CD14-positive monocyte (primary cell): ENCODE results near the gene STK38. TPM values are rescaled to one million over a fixed set of nuclear protein-coding genes. Genes with fewer than 3 reads are reported as not detected.

ENCODE experiments used
- DNase-seq, 3 donors: peaks; one replicate each; pipeline ENCODE4 v3.0.0-alpha.2; 2011 to 2022
- H2AFZ ChIP-seq: 2 replicates; pipeline ENCODE4 v1.6.0; 2012; ENCODE audit warnings: mild to moderate bottlenecking, low read depth, low read length, inconsistent platforms; ENCODE audit not compliant: insufficient read depth, poor library complexity, severe bottlenecking
- H3K27ac ChIP-seq, 2 donors: 1 replicate in 1 of 2; 2 replicates in 1 of 2; pipeline ENCODE4 v1.5.1; 2012 to 2013; ENCODE audit warnings: low read length in 2 of 2, control low read depth in 1 of 2, inconsistent platforms in 1 of 2, low read depth in 1 of 2, mild to moderate bottlenecking in 1 of 2
- H3K27me3 ChIP-seq, 2 donors: one replicate each; pipeline versions ENCODE4 v1.6.0 to v1.6.1; 2011 to 2013; ENCODE audit warnings: low read length in 2 of 2; ENCODE audit not compliant: control insufficient read depth in 2 of 2, insufficient read depth in 2 of 2
- H3K36me3 ChIP-seq, 2 donors: replicated peaks in 1 of 2; 1 replicate in 1 of 2; 2 replicates in 1 of 2; pipeline versions ENCODE4 v1.5.1 to v1.6.1; 2012 to 2013; ENCODE audit warnings: low read length in 2 of 2, control low read depth in 1 of 2, inconsistent platforms in 1 of 2, mild to moderate bottlenecking in 1 of 2; ENCODE audit not compliant: insufficient read depth in 2 of 2, control insufficient read depth in 1 of 2
- H3K4me1 ChIP-seq, 2 donors: 1 replicate in 1 of 2; 2 replicates in 1 of 2; pipeline versions ENCODE4 v1.5.1 to v1.6.1; 2012 to 2013; ENCODE audit warnings: low read length in 2 of 2, control low read depth in 1 of 2, inconsistent platforms in 1 of 2, mild to moderate bottlenecking in 1 of 2, moderate library complexity in 1 of 2; ENCODE audit not compliant: insufficient read depth in 2 of 2, control insufficient read depth in 1 of 2
- H3K4me2 ChIP-seq: replicated peaks from 2 replicates; pipeline ENCODE3; 2012; ENCODE audit warnings: low read length, moderate library complexity, mild to moderate bottlenecking; ENCODE audit not compliant: poor library complexity, severe bottlenecking; ENCODE audit errors: extremely low read depth
- H3K4me3 ChIP-seq, 3 experiments: fragments of 200-600 bp in 1 of 3; sonication (generic) in 1 of 3; replicated peaks in 1 of 3; 1 replicate in 2 of 3; 2 replicates in 1 of 3; pipeline ENCODE4 v1.5.1; 2011 to 2013; ENCODE audit warnings: low read length in 3 of 3, mild to moderate bottlenecking in 3 of 3, control low read depth in 2 of 3, low read depth in 2 of 3, inconsistent platforms in 1 of 3, moderate library complexity in 1 of 3
- H3K79me2 ChIP-seq: 2 replicates; pipeline ENCODE4 v1.6.0; 2012; ENCODE audit warnings: mild to moderate bottlenecking, control low read depth, inconsistent platforms, low read length, moderate library complexity; ENCODE audit not compliant: insufficient read depth
- H3K9ac ChIP-seq: 2 replicates; pipeline ENCODE4 v1.6.0; 2017; ENCODE audit warnings: low read length, mild to moderate bottlenecking; ENCODE audit not compliant: insufficient read depth, poor library complexity, severe bottlenecking
- H3K9me3 ChIP-seq, 2 donors: replicated peaks in 1 of 2; 1 replicate in 1 of 2; 2 replicates in 1 of 2; pipeline versions ENCODE4 v1.5.1 to v1.6.1; 2012 to 2013; ENCODE audit warnings: low read length in 2 of 2, control low read depth in 1 of 2; ENCODE audit not compliant: control insufficient read depth in 1 of 2, insufficient read depth in 1 of 2
- H4K20me1 ChIP-seq: 2 replicates; pipeline ENCODE4 v1.6.0; 2012; ENCODE audit warnings: mild to moderate bottlenecking, low read length, control low read depth, moderate library complexity; ENCODE audit not compliant: insufficient read depth
- H3K27ac Mint-ChIP-seq, 7 donors: one replicate each; pipeline ENCODE4 v1.8.0; 2020; ENCODE audit warnings: mild to moderate bottlenecking in 7 of 7, mixed read lengths in 7 of 7, moderate library complexity in 6 of 7, inconsistent platforms in 2 of 7
- H3K27me3 Mint-ChIP-seq, 3 donors: one replicate each; pipeline ENCODE4 v1.8.0; 2021 to 2022; ENCODE audit warnings: low read depth in 3 of 3, mild to moderate bottlenecking in 3 of 3, mixed read lengths in 3 of 3, moderate library complexity in 3 of 3, inconsistent platforms in 1 of 3
- H3K36me3 Mint-ChIP-seq, 2 donors: one replicate each; pipeline ENCODE4 v1.8.0; 2020; ENCODE audit warnings: mixed read lengths in 2 of 2, inconsistent platforms in 1 of 2, mild to moderate bottlenecking in 1 of 2
- H3K4me1 Mint-ChIP-seq: one replicate; pipeline ENCODE4 v1.8.0; 2020; ENCODE audit warnings: mild to moderate bottlenecking, mixed read lengths
- H3K4me3 Mint-ChIP-seq, 2 donors: one replicate each; pipeline ENCODE4 v1.8.0; 2020; ENCODE audit warnings: mild to moderate bottlenecking in 2 of 2, mixed read lengths in 2 of 2, moderate library complexity in 1 of 2
- H3K9me3 Mint-ChIP-seq, 7 donors: one replicate each; pipeline ENCODE4 v1.8.0; 2020 to 2022; ENCODE audit warnings: mixed read lengths in 7 of 7, mild to moderate bottlenecking in 6 of 7, moderate library complexity in 6 of 7, inconsistent platforms in 2 of 7
- CTCF ChIP-seq: fragments of 200-600 bp; IDR thresholded peaks from one replicate; pipeline ENCODE4 v1.8.0; 2022; ENCODE audit warnings: antibody characterized with exemption, mild to moderate bottlenecking
- WGBS: methylation state at CpG from one replicate; pipeline ENCODE4 v1.1.5; 2013; ENCODE audit warnings: missing lambda C conversion rate; ENCODE audit not compliant: insufficient coverage; 5-methylcytosine and 5-hydroxymethylcytosine counted together
- intact Hi-C, 2 donors: fragments of 100-400 bp; cut with micrococcal nuclease; formaldehyde crosslinking; loops; one replicate each; pipeline versions ENCODE4 v1.15.0 to v1.15.1; 2023
- polyA plus RNA-seq, 3 donors: library from polyadenylated mRNA; depleted of rRNA in 1 of 3; unstranded in 2 of 3; stranded (reverse) in 1 of 3; fragments of 300-500 nt in 2 of 3; fragments of >200 nt in 1 of 3; fragmentation: Illumina TruSeq in 2 of 3; gene quantifications; 1 replicate in 2 of 3; 2 replicates in 1 of 3; pipeline ENCODE4 v1.2.3, GENCODE V29; 2012 to 2021

STK38 gene
- polyA plus RNA-seq, 3 donors, result 57.1 to 95.7 (median 58.4) TPM

- Histone ChIP-seq H3K9ac (no peak overlapping the region), H4K20me1 (peaks cover 11% of the 10 kb centered on the region), H3K79me2 (peaks cover 40% of the 10 kb centered on the region), H3K27ac (peak overlapping the region; percentile 54 to 90), H3K4me2 (no peak overlapping the region), H3K36me3 (no peaks in the 10 kb centered on the region), H3K27me3 (no peaks in the 10 kb centered on the region), H3K4me3 (no peak overlapping the region), H2AFZ (no peak overlapping the region), H3K9me3 (no peaks in the 10 kb centered on the region), H3K4me1 (peaks cover 35 to 47% of the 10 kb centered on the region in 2 donors)
- TF ChIP-seq CTCF, result no peak
- WGBS, result 96% methylated on average over 2 of the region's 2 CpGs
- peak overlapping the region; percentile 74 to 98 (median 92) for H3K27ac Mint-ChIP-seq
- H3K4me1 Mint-ChIP-seq, result peaks cover 40% of the 10 kb centered on the region
- H3K36me3 Mint-ChIP-seq, result peaks cover 3 to 9% of the 10 kb centered on the region in 2 donors
- peaks cover 0 to 2% (median 0%) of the 10 kb centered on the region in 7 donors for H3K9me3 Mint-ChIP-seq
- H3K4me3 Mint-ChIP-seq, result no peak overlapping the region
- DNase-seq, result no peak
- peaks cover 0 to 3% (median 0%) of the 10 kb centered on the region in 3 donors for H3K27me3 Mint-ChIP-seq
- intact Hi-C loops, result loop anchor here (5.0 to 10.0 kb wide), 4 partner anchors 44 to 1291 kb away; partner anchors contain the start of genes KCTD20 (in 1 of the 2), PXT1 (in 1 of the 2), SRSF3 (in 1 of the 2) and ZNF76 (in 1 of the 2)
These were observed 1.1 kb upstream of the STK38 start for GRCh38 chr6:36548401-36548743.

GRCh38 chr6:36547646-36548400, 544 bp upstream of the STK38 start:
- Histone ChIP-seq H3K27me3 (no peaks in the 10 kb centered on the region), H3K9ac (peak overlapping the region; percentile 80), H2AFZ (no peak overlapping the region), H3K79me2 (peaks cover 45% of the 10 kb centered on the region), H3K27ac (peak overlapping the region; percentile 54 to 90), H3K4me2 (peak overlapping the region; percentile 95), H3K36me3 (no peaks in the 10 kb centered on the region), H4K20me1 (peaks cover 13% of the 10 kb centered on the region), H3K9me3 (no peaks in the 10 kb centered on the region), H3K4me3 (peak overlapping the region in 2 of 3 experiments; percentile 9 to 100), H3K4me1 (peaks cover 40 to 52% of the 10 kb centered on the region in 2 donors)
- DNase-seq, result no peak
- Mint-ChIP-seq H3K4me1 (peaks cover 44% of the 10 kb centered on the region), H3K9me3 (peaks cover 0 to 2% (median 0%) of the 10 kb centered on the region in 7 donors), H3K27ac (peak overlapping the region; percentile 87 to 98 (median 92)), H3K27me3 (peaks cover 0 to 3% (median 0%) of the 10 kb centered on the region in 3 donors), H3K4me3 (peak overlapping the region; percentile 98 to 99), H3K36me3 (peaks cover 5 to 14% of the 10 kb centered on the region in 2 donors)
- intact Hi-C loops, result loop anchor here (2.0 to 10.0 kb wide), 5 partner anchors 44 to 1291 kb away; partner anchors contain the start of genes SRSF3 (in 2 of the 2), KCTD20 (in 1 of the 2), PXT1 (in 1 of the 2) and ZNF76 (in 1 of the 2)
- TF ChIP-seq CTCF, result no peak
- 0% methylated on average over 1 of the region's 13 CpGs for WGBS
